Measurements from ENCODE around the gene MLH3.

MLH3 gene

GRCh38 chr14:75013290-75013689 lies 38.0 kb downstream of the MLH3 start:
- Histone ChIP-seq H3K14ac (ENCODE audit: low read length) (no peak overlapping the region), H2BK120ac (ENCODE audit: insufficient read depth, low read length, poor library complexity) (no peak overlapping the region), H4K12ac (ENCODE audit: low read depth, low read length) (no peak overlapping the region), H3K18ac (ENCODE audit: low read length) (no peak overlapping the region), H3K4me1 (ENCODE audit: control insufficient read depth in 1 of 2, insufficient read depth in 2 of 2, low read length in 2 of 2) (peaks cover 1 to 3% of the 10 kb centered on the region in 2 experiments), H2AK5ac (ENCODE audit: low read length) (no peak overlapping the region), H3K27ac (ENCODE audit: low read depth, low read length) (no peak overlapping the region), H3K36me3 (ENCODE audit: control insufficient read depth in 1 of 2, insufficient read depth in 2 of 2, low read length in 2 of 2) (peaks cover 17 to 32% of the 10 kb centered on the region in 2 experiments), H3K23ac (ENCODE audit: low read length) (no peak overlapping the region), H3K79me1 (ENCODE audit: low read length) (no peaks in the 10 kb centered on the region), H3K9me3 (ENCODE audit: insufficient read depth, low read depth, low read length) (no peaks in the 10 kb centered on the region), H4K8ac (ENCODE audit: low read depth, low read length) (no peak overlapping the region), H3K79me2 (ENCODE audit: control insufficient read depth, insufficient read depth, low read length, poor library complexity) (no peaks in the 10 kb centered on the region), H3K4me3 (ENCODE audit: low read depth, low read length) (no peak overlapping the region), H2BK5ac (ENCODE audit: low read depth, low read length, poor library complexity) (no peak overlapping the region), H2BK12ac (ENCODE audit: low read length) (no peak overlapping the region), H2AFZ (ENCODE audit: insufficient read depth, low read length, poor library complexity) (no peak overlapping the region), H3K4ac (ENCODE audit: low read depth, low read length) (no peak overlapping the region), H3K9ac (ENCODE audit: low read length) (no peak overlapping the region), H3K27me3 (ENCODE audit: insufficient read depth, low read length) (no peaks in the 10 kb centered on the region), H3K4me2 (ENCODE audit: low read length) (no peak overlapping the region), H4K91ac (ENCODE audit: low read depth, low read length) (no peak overlapping the region)
- no peak for DNase-seq
- no CpG with 5 or more reads among the region's 6 CpGs for WGBS (ENCODE audit: extremely low coverage, insufficient coverage, insufficient read length)

DNA sequence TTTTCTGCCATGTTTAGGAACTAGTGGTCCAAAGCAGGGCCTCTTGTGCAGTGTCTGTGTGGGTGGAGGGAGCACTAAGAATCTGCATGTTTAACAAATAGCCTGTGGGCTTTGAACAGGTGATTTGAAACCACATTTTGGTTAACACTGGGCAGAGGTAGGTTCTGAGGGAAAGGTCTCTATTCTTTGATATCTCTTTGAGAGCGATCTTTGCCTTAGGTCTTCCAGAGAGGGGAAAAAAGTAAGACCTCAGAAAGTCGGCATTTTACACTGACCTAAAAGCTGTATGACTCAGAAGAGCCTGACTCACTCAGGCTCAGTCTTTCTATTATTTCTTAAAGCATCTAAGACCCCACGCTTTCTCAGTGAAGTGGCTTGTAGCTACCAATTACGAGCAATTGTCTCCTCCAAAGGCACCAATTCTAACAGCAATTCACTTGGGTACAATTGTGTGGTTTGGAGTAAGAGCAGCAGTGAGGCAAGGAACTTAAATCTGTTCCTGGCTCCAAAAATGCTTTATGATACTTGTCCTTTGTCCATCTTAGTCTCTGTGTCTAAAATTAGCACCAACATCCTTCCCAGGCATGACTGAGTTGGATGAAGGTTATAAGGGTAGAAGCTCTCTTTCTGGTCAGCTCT lies 39.8 kb downstream of the MLH3 start:
- Histone ChIP-seq H2AK5ac (ENCODE audit: low read length) (no peak overlapping the region), H3K18ac (ENCODE audit: low read length) (no peak overlapping the region), H4K8ac (ENCODE audit: low read depth, low read length) (no peak overlapping the region), H2BK12ac (ENCODE audit: low read length) (no peak overlapping the region), H3K14ac (ENCODE audit: low read length) (no peak overlapping the region), H4K91ac (ENCODE audit: low read depth, low read length) (no peak overlapping the region), H3K4me3 (ENCODE audit: low read depth, low read length) (no peak overlapping the region), H3K9ac (ENCODE audit: low read length) (no peak overlapping the region), H3K4ac (ENCODE audit: low read depth, low read length) (no peak overlapping the region), H3K27me3 (ENCODE audit: insufficient read depth, low read length) (no peaks in the 10 kb centered on the region), H3K36me3 (ENCODE audit: control insufficient read depth in 1 of 2, insufficient read depth in 2 of 2, low read length in 2 of 2) (peaks cover 15 to 35% of the 10 kb centered on the region in 2 experiments), H3K79me1 (ENCODE audit: low read length) (no peaks in the 10 kb centered on the region), H2BK120ac (ENCODE audit: insufficient read depth, low read length, poor library complexity) (no peak overlapping the region), H3K27ac (ENCODE audit: low read depth, low read length) (no peak overlapping the region), H3K79me2 (ENCODE audit: control insufficient read depth, insufficient read depth, low read length, poor library complexity) (no peaks in the 10 kb centered on the region), H3K4me1 (ENCODE audit: control insufficient read depth in 1 of 2, insufficient read depth in 2 of 2, low read length in 2 of 2) (peaks cover 0 to 2% of the 10 kb centered on the region in 2 experiments), H2BK5ac (ENCODE audit: low read depth, low read length, poor library complexity) (no peak overlapping the region), H3K9me3 (ENCODE audit: insufficient read depth, low read depth, low read length) (no peaks in the 10 kb centered on the region), H3K4me2 (ENCODE audit: low read length) (no peak overlapping the region), H4K12ac (ENCODE audit: low read depth, low read length) (no peak overlapping the region), H3K23ac (ENCODE audit: low read length) (no peak overlapping the region), H2AFZ (ENCODE audit: insufficient read depth, low read length, poor library complexity) (no peak overlapping the region)
- no CpG with 5 or more reads among the region's 4 CpGs for WGBS (ENCODE audit: extremely low coverage, insufficient coverage, insufficient read length)
- DNase-seq = peak in 1 of 2 donors; percentile 24

- Histone ChIP-seq H3K9me3 (ENCODE audit: insufficient read depth, low read depth, low read length) (no peaks in the 10 kb centered on the region), H3K27me3 (ENCODE audit: insufficient read depth, low read length) (no peaks in the 10 kb centered on the region), H3K4ac (ENCODE audit: low read depth, low read length) (no peak overlapping the region), H2AFZ (ENCODE audit: insufficient read depth, low read length, poor library complexity) (no peak overlapping the region), H3K14ac (ENCODE audit: low read length) (no peak overlapping the region), H2BK120ac (ENCODE audit: insufficient read depth, low read length, poor library complexity) (no peak overlapping the region), H3K79me1 (ENCODE audit: low read length) (no peaks in the 10 kb centered on the region), H3K36me3 (ENCODE audit: control insufficient read depth in 1 of 2, insufficient read depth in 2 of 2, low read length in 2 of 2) (peaks cover 16 to 41% of the 10 kb centered on the region in 2 experiments), H2BK12ac (ENCODE audit: low read length) (no peak overlapping the region), H3K4me1 (ENCODE audit: control insufficient read depth in 1 of 2, insufficient read depth in 2 of 2, low read length in 2 of 2) (peaks cover 0 to 2% of the 10 kb centered on the region in 2 experiments), H3K9ac (ENCODE audit: low read length) (no peak overlapping the region), H3K4me3 (ENCODE audit: low read depth, low read length) (no peak overlapping the region), H3K79me2 (ENCODE audit: control insufficient read depth, insufficient read depth, low read length, poor library complexity) (no peaks in the 10 kb centered on the region), H4K91ac (ENCODE audit: low read depth, low read length) (no peak overlapping the region), H2AK5ac (ENCODE audit: low read length) (no peak overlapping the region), H3K27ac (ENCODE audit: low read depth, low read length) (no peak overlapping the region), H3K18ac (ENCODE audit: low read length) (no peak overlapping the region), H3K23ac (ENCODE audit: low read length) (no peak overlapping the region), H4K8ac (ENCODE audit: low read depth, low read length) (no peak overlapping the region), H4K12ac (ENCODE audit: low read depth, low read length) (no peak overlapping the region), H3K4me2 (ENCODE audit: low read length) (no peak overlapping the region), H2BK5ac (ENCODE audit: low read depth, low read length, poor library complexity) (no peak overlapping the region)
- DNase-seq = no peak
- no CpG with 5 or more reads among the region's 4 CpGs for WGBS (ENCODE audit: extremely low coverage, insufficient coverage, insufficient read length)
Measured at GRCh38 chr14:75010472-75011093, 40.7 kb downstream of the MLH3 start.

GRCh38 chr14:75009176-75009575 lies 42.1 kb downstream of the MLH3 start:
- no peak overlapping the region for H2BK120ac ChIP-seq (ENCODE audit: insufficient read depth, low read length, poor library complexity)
- H4K91ac ChIP-seq (ENCODE audit: low read depth, low read length) = no peak overlapping the region
- no CpG with 5 or more reads among the region's 4 CpGs for WGBS (ENCODE audit: extremely low coverage, insufficient coverage, insufficient read length)

More at GRCh38 chr14:75009176-75009575, 42.1 kb downstream of the MLH3 start:
- H3K14ac ChIP-seq (ENCODE audit: low read length) = no peak overlapping the region
- no peak overlapping the region for H3K4ac ChIP-seq (ENCODE audit: low read depth, low read length)
- H2AFZ ChIP-seq (ENCODE audit: insufficient read depth, low read length, poor library complexity) = no peak overlapping the region
- H3K36me3 ChIP-seq (ENCODE audit: control insufficient read depth in 1 of 2, insufficient read depth in 2 of 2, low read length in 2 of 2) = peaks cover 14 to 41% of the 10 kb centered on the region in 2 experiments
- no peak overlapping the region for H4K8ac ChIP-seq (ENCODE audit: low read depth, low read length)
- H3K9ac ChIP-seq (ENCODE audit: low read length) = no peak overlapping the region
- H3K4me1 ChIP-seq (ENCODE audit: control insufficient read depth in 1 of 2, insufficient read depth in 2 of 2, low read length in 2 of 2) = peaks cover 0 to 2% of the 10 kb centered on the region in 2 experiments
- no peak overlapping the region for H2AK5ac ChIP-seq (ENCODE audit: low read length)
- H3K79me2 ChIP-seq (ENCODE audit: control insufficient read depth, insufficient read depth, low read length, poor library complexity) = no peaks in the 10 kb centered on the region
- H2BK5ac ChIP-seq (ENCODE audit: low read depth, low read length, poor library complexity) = no peak overlapping the region
- H3K27ac ChIP-seq (ENCODE audit: low read depth, low read length) = no peak overlapping the region
- H3K4me2 ChIP-seq (ENCODE audit: low read length) = no peak overlapping the region
- no peak overlapping the region for H3K4me3 ChIP-seq (ENCODE audit: low read depth, low read length)
- no peaks in the 10 kb centered on the region for H3K79me1 ChIP-seq (ENCODE audit: low read length)
- no peak overlapping the region for H4K12ac ChIP-seq (ENCODE audit: low read depth, low read length)
- no peak overlapping the region for H2BK12ac ChIP-seq (ENCODE audit: low read length)
- no peak overlapping the region for H3K18ac ChIP-seq (ENCODE audit: low read length)
- H3K9me3 ChIP-seq (ENCODE audit: insufficient read depth, low read depth, low read length) = no peaks in the 10 kb centered on the region
- H3K27me3 ChIP-seq (ENCODE audit: insufficient read depth, low read length) = no peaks in the 10 kb centered on the region
- no peak overlapping the region for H3K23ac ChIP-seq (ENCODE audit: low read length)
- DNase-seq = no peak
